ENCODE results near the gene CHRNB1.
"Not testable (repeated sequence)": the region's sequence is repeated elsewhere in the genome, so short reads cannot be mapped to it uniquely, and the experiment has no call there.

CHRNB1 gene

GRCh38 chr17:7468804-7469389 is 24.0 kb downstream of the CHRNB1 start:
- DNase-seq: no peak

DNA sequence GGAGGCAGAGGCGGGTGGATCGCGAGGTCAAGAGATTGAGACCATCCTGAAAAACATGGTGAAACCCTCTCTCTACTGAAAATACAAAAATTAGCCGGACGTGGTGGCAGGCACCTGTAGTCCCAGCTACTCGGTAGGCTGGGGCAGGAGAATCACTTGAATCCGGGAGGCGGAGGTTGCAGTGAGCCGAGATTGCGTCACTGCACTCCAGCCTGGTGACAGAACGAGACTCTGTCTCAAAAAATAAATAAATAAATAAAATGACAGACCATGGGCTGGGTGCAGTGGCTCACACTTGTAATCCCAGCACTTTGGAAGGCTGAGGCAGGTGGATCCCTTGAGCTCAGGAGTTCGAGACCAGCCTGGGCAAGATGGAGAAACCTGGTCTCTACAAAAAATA is 25.0 kb downstream of the CHRNB1 start:
- not testable (repeated sequence) for DNase-seq

GRCh38 chr17:7470457-7470973 is 25.7 kb downstream of the CHRNB1 start:
- DNase-seq: not testable (repeated sequence)

GRCh38 chr17:7471729-7472128 is 26.9 kb downstream of the CHRNB1 start:
- no peak for DNase-seq

GRCh38 chr17:7474767-7475166 is 29.9 kb downstream of the CHRNB1 start:
- DNase-seq: not testable (repeated sequence)

GRCh38 chr17:7475764-7476422 is 31.0 kb downstream of the CHRNB1 start:
- no peak for DNase-seq

DNA sequence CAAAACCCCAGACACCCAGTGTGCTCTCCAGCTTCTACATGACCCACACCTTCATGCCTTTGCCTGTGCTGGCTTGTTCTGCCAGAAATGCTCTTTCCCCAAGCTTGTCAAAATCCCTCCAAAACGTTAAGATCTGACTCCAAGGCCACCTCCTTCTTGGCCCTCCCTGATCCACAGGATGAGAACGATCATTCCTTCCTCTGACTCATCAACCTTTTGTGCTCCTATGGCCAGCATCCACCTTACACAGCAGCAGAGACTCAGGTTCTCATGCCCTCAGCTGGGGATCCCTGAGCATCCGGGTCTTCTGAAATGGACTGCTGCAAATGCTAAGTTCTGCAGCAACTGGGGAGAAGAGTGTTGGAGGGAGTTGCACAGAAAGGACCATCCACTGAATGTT is 31.6 kb downstream of the CHRNB1 start:
- no peak for DNase-seq

DNA sequence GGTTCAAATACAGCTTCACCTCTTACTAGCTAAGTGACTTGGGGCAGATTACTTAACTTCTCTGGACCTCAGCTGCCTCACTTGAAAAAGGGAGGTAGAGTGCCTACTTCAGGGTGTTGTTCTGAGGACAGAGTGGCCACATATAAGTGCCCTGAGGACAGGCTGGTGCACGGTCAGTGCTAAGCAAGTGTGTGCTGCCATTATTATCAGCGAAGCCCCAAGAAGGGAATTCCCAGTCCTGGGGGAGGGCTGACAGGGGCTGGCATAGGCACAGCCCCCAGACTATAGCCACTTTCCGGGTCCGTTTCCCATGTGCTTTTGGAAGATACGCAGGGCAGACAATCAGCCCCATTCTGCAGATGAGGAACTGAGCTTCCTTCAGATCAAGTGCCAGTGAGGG is 32.1 kb downstream of the CHRNB1 start:
- DNase-seq: no peak

DNA sequence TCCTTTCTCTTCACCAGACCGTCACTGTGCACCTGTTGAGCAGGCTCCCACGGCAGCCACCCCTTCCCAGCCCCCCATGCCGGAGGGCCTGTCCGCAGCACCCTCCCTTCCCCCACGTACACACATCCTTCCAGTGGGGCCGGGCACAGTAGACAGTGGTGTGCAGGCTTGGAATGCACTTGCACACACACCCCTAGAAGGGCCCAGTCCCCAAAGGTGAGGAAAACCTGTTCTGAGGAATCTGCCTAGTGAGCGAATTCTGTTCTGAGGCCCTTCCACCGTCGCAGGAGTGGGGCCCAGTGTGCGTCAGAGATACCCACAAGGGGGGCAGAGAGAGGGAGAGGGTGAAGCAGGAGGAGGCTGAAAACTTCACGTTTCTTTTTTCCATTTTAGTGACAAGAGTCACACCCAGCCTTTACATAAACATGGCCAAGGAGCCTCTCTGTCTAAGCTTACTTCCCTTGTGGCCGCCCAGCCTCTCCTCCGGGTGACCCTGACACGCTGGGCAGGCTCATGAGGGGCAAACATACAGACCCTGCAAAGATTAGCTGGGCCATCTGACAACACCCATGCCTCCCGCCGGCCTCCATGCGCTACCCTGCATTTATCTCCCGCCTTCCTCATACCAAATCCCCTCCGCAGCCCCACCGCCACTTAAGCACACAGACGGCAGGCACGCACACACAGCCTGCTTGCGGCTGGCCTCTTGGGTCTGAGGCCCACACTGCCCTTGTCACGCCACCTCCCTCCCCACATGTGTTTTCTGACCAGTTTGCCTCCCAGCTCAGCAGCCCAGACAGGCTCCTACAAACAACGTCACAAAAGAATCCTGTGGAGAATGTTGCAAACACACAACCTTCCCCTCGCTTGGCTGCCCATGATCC is 32.8 kb downstream of the CHRNB1 start:
- peak; percentile 53 for DNase-seq

DNA sequence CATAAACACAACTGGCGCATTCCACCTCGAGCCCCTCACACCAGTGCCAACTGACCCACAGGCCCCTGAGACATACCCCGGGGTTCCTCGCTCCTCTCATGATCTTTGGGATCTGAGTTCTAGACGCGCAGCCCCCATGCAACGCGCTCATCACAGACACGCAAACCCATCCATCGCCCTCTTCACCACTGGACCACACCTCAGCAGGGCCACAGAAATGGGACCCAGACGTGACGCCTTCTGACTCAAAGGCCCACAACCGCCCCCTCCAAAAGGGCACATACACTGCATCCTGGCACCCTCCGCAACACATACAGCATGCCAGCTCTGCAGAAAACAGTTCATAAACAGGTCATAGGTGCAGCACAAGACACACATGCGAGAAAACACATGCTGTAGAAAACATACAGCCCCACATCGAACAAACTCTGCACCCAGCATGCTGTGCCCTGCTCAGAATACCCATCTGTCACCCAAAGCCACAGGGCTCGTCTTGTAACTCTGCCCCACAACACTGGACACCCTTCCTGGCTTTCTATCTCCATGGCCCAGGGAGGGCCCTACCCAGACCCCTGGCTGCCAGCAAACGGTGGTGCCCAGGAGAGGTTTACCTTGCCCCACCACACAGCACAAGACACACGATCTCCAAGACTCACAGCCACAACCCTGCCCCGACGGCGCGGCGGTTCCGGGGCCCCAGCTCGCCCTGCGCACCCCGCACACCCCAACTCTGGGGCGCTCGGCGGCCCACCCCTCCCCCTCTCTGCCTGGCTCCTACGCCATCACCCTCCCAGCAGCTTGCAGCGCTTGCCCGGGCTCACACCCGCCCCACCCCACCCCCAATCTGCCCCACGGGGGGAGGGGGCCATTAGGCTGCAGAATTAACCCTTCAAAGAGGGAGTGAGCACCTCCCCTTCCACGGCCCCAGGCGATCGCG is 33.7 kb downstream of the CHRNB1 start:
- DNase-seq: no peak

DNA sequence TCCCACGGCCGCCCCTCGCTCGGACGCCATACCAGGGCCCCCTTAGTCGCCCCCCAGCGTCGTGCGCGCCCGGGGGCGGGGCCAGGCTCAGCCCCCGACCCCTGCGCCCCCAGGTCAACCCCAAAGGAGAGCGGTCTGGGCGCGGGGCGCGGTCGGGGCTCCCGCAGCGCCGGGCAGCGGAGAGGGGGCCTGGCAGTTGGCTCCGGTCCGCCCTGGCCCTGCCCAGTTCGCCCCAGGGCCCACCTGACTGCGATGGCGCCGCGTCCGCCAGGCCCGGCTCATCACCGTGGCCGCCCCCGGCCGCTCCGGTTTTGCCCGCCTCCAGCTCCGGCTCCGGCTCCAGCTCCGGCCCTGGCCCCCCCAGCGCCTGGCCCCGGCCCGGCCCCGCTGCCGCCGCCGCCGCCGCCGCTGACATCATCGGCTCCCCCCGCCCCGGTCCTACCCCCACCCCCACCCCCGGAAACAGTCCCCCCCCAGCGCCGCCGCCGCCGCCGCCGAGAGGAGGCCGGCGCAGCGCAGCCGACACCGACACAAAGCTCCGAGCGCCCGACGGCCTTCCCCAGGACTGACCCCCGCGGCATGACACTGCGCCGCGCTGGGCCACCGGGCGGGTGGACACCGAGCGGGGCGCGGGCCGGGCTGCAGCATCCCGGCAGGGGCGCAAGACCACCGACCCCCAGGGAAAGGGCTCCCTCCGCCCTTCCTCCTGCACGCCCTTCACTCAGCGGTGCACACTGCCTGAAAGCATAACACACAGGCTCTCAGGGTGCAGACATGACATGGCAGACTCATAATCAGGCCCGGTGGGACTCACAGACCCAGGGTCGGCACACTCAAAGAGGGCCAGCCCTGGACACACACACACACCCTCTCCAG is 34.6 kb downstream of the CHRNB1 start, which contains the start of gene ZBTB4:
TSS of gene ZBTB4 (minus strand) at position 419 of the 876 bp plus-strand sequence. CDS start 12,830 bp downstream, outside the sequence.
- no peak for DNase-seq

- no peak for DNase-seq
These were observed 35.2 kb downstream of the CHRNB1 start for GRCh38 chr17:7480089-7480384.

DNA sequence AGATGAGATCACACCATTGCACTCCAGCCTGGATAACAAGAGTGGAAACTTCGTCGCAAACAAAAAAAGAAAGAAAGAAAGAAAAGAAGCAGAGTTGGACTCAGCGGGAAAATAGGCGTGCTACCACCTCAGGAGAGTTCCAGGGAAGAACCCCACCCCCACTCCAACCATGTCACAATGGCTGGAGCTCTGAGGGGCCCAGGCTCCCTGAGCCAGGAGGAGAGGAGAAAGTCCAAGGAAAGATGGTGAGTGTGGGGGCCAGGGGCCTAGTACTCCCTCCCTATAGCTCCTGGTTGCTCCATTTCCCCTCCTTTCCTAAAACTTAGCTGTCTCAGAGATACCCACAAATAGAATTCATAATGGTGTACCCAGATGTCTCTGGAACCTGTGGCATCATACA is 36.4 kb downstream of the CHRNB1 start, which contains the start of gene SLC35G6:
TSS of gene SLC35G6 (plus strand) at position 172 of the 400 bp plus-strand sequence. CDS start at position 243, 71 bp downstream.
- not testable (repeated sequence) for DNase-seq

DNA sequence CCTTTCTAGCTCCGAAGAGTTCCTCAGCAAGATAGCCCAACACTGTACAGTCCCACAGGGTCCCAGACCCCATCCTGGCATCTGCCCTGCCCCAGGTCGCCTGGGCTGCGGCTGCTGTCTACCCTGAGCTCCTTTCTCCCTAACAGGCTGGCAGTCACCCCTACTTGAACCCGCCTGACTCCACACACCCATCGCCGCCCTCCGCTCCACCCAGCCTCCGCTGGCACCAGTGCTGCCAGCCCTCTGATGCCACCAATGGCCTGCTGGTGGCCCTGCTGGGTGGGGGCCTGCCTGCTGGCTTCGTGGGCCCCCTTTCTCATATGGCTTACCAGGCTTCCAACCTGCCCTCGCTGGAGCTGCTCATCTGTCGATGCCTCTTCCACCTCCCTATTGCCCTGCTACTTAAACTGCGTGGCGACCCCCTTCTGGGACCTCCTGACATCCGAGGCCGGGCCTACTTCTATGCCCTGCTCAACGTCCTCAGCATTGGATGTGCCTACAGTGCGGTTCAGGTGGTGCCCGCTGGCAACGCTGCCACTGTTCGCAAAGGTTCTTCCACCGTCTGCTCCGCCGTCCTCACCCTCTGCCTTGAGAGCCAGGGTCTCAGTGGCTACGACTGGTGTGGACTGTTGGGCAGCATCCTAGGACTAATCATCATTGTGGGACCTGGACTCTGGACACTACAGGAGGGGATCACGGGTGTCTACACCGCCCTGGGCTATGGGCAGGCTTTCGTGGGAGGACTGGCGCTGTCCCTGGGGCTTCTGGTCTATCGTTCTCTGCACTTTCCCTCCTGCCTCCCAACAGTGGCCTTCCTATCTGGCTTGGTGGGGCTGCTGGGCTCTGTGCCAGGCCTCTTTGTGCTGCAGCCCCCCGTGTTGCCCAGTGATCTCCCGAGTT is 37.2 kb downstream of the CHRNB1 start:
- not testable (repeated sequence) for DNase-seq

DNA sequence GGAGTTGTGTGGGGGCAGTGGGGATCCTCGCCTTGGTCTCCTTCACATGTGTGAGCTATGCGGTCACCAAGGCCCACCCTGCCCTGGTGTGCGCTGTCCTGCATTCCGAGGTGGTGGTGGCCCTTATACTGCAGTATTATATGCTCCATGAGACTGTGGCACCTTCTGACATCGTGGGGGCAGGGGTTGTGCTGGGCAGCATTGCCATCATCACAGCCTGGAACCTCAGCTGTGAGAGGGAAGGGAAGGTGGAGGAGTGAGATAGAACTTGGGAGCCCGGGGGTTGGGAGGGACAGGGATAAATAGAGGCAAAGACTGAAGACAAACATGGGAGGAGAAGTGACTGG is 37.9 kb downstream of the CHRNB1 start:
- not testable (repeated sequence) for DNase-seq

- DNase-seq: peak; percentile 85
These were observed 38.6 kb downstream of the CHRNB1 start for GRCh38 chr17:7483255-7484066.

DNA sequence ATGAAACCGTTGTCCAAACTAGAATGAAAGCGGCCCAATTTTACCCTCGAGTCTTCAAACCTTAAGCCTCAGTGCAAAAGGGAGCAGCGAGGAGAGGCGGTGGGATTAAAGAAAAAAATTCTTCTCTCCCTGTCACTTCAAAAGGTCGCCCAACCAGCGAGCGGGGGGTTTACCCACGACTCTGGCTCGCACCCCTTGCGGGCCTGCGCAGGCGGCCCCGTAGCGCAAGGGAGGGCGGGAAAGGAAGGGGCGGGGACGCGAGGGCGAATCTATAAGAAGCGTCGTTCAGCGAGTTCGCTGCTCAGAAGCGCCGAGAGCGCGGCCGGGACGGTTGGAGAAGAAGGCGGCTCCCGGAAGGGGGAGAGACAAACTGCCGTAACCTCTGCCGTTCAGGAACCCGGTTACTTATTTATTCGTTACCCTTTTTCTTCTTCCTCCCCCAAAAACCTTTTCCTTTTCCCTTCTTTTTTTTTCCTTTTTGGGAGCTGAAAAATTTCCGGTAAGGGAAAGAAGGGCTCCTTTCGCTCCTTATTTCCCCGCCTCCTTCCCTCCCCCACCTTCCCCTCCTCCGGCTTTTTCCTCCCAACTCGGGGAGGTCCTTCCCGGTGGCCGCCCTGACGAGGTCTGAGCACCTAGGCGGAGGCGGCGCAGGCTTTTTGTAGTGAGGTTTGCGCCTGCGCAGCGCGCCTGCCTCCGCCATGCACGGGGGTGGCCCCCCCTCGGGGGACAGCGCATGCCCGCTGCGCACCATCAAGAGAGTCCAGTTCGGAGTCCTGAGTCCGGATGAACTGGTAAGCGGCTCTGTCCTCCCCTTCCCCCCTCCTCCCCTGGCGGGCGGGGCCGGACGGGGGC is 39.4 kb downstream of the CHRNB1 start, which contains the start of gene POLR2A:
TSS of gene POLR2A (plus strand) at position 300 of the 852 bp plus-strand sequence.
- peak; percentile 94 for DNase-seq

DNA sequence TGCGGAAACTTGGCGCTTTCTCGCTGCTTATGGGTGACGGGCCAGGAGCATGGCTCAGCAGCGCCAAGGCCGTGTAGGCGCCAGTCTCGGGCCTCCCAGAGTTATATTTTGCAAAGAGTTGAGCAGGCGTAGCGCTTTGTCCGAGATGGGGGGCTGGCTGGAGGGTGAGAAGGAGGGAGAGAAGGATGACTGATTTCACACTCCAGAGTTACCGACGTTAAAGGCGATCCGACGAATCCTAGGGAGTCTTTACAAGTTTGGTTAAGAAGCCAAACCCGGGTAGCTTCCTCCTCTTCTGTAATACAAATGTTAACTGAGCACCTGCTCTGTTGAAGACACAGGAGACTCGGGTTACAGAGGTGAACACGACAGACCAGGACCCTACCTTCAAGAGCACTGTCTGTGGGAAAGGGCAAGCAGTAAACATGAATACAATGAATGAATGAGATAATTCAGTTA is 40.1 kb downstream of the CHRNB1 start:
- no peak for DNase-seq
